Trophoblast cell (in vitro differentiated cells and primary cell): ENCODE measurements around the gene PTPN1.

Experiments
- DNase-seq, 2 donors: peaks; one replicate each; pipeline ENCODE4 v3.0.0-alpha.2; 2016
- H2AFZ ChIP-seq: 2 replicates; pipeline ENCODE4 v1.6.1; 2013; ENCODE audit warnings: low read length, moderate library complexity, mild to moderate bottlenecking; ENCODE audit not compliant: insufficient read depth, poor library complexity
- H2AK5ac ChIP-seq: 2 replicates; pipeline ENCODE4 v1.6.1; 2013; ENCODE audit warnings: mild to moderate bottlenecking, low read length
- H2BK120ac ChIP-seq: 2 replicates; pipeline ENCODE4 v1.6.1; 2013; ENCODE audit warnings: low read length, mild to moderate bottlenecking, moderate library complexity; ENCODE audit not compliant: insufficient read depth, poor library complexity
- H2BK12ac ChIP-seq: 2 replicates; pipeline ENCODE4 v1.6.1; 2013; ENCODE audit warnings: mild to moderate bottlenecking, low read length, moderate library complexity
- H2BK5ac ChIP-seq: 2 replicates; pipeline ENCODE4 v1.6.1; 2013; ENCODE audit warnings: low read length, low read depth, moderate library complexity, mild to moderate bottlenecking; ENCODE audit not compliant: poor library complexity
- H3K14ac ChIP-seq: 2 replicates; pipeline ENCODE4 v1.6.1; 2013; ENCODE audit warnings: mild to moderate bottlenecking, low read length
- H3K18ac ChIP-seq: 2 replicates; pipeline ENCODE4 v1.6.1; 2013; ENCODE audit warnings: mild to moderate bottlenecking, low read length
- H3K23ac ChIP-seq: 2 replicates; pipeline ENCODE4 v1.6.1; 2013; ENCODE audit warnings: low read length
- H3K27ac ChIP-seq: 2 replicates; pipeline ENCODE4 v1.5.1; 2013; ENCODE audit warnings: low read depth, mild to moderate bottlenecking, inconsistent platforms, low read length, moderate library complexity
- H3K27me3 ChIP-seq: 2 replicates; pipeline ENCODE4 v1.6.1; 2013; ENCODE audit warnings: inconsistent platforms, mild to moderate bottlenecking, low read length, moderate library complexity; ENCODE audit not compliant: insufficient read depth
- H3K36me3 ChIP-seq, 2 experiments: 1 replicate in 1 of 2; 2 replicates in 1 of 2; pipeline ENCODE4 v1.6.1; 2013; ENCODE audit warnings: low read length in 2 of 2, mild to moderate bottlenecking in 2 of 2, moderate library complexity in 1 of 2; ENCODE audit not compliant: insufficient read depth in 2 of 2, control insufficient read depth in 1 of 2
- H3K4ac ChIP-seq: 2 replicates; pipeline ENCODE4 v1.6.1; 2013; ENCODE audit warnings: low read depth, mild to moderate bottlenecking, low read length, moderate library complexity
- H3K4me1 ChIP-seq, 2 experiments: 1 replicate in 1 of 2; 2 replicates in 1 of 2; pipeline ENCODE4 v1.6.1; 2013; ENCODE audit warnings: low read length in 2 of 2, mild to moderate bottlenecking in 2 of 2, moderate library complexity in 1 of 2; ENCODE audit not compliant: insufficient read depth in 2 of 2, control insufficient read depth in 1 of 2
- H3K4me2 ChIP-seq: 2 replicates; pipeline ENCODE4 v1.6.1; 2013; ENCODE audit warnings: inconsistent platforms, mild to moderate bottlenecking, low read length, moderate library complexity
- H3K4me3 ChIP-seq: 2 replicates; pipeline ENCODE4 v1.5.1; 2013; ENCODE audit warnings: mild to moderate bottlenecking, low read depth, low read length, inconsistent platforms
- H3K79me1 ChIP-seq: one replicate; pipeline ENCODE4 v1.6.1; 2013; ENCODE audit warnings: low read length
- H3K79me2 ChIP-seq: 2 replicates; pipeline ENCODE4 v1.6.1; 2013; ENCODE audit warnings: low read length, mild to moderate bottlenecking; ENCODE audit not compliant: control insufficient read depth, insufficient read depth, poor library complexity
- H3K9ac ChIP-seq: 2 replicates; pipeline ENCODE4 v1.6.1; 2013; ENCODE audit warnings: mild to moderate bottlenecking, low read length
- H3K9me3 ChIP-seq: 2 replicates; pipeline ENCODE4 v1.6.1; 2013; ENCODE audit warnings: low read depth, mild to moderate bottlenecking, control low read depth, inconsistent platforms, low read length; ENCODE audit not compliant: insufficient read depth
- H4K12ac ChIP-seq: 2 replicates; pipeline ENCODE4 v1.6.1; 2013; ENCODE audit warnings: low read depth, mild to moderate bottlenecking, low read length, moderate library complexity
- H4K8ac ChIP-seq: 2 replicates; pipeline ENCODE4 v1.6.1; 2013; ENCODE audit warnings: low read depth, mild to moderate bottlenecking, low read length, moderate library complexity
- H4K91ac ChIP-seq: one replicate; pipeline ENCODE4 v1.6.1; 2013; ENCODE audit warnings: low read depth, mild to moderate bottlenecking, low read length, moderate library complexity
- WGBS: extraction: QIAGEN DNeasy Blood & Tissue Kit; methylation state at CpG from one replicate; pipeline ENCODE4 v1.1.7; 2013; ENCODE audit warnings: missing lambda C conversion rate; ENCODE audit not compliant: insufficient read length, insufficient coverage; ENCODE audit errors: extremely low coverage; 5-methylcytosine and 5-hydroxymethylcytosine counted together

Gene PTPN1

GRCh38 chr20:50541606-50542041 is 31.4 kb downstream of the PTPN1 start:
- Histone ChIP-seq H3K36me3 (no peaks in the 10 kb centered on the region), H2BK5ac (peak overlapping the region; percentile 87), H3K9me3 (no peaks in the 10 kb centered on the region), H4K12ac (no peak overlapping the region), H2BK12ac (peak overlapping the region; percentile 94), H3K4me3 (no peak overlapping the region), H4K91ac (peak overlapping the region; percentile 84), H2AFZ (no peak overlapping the region), H3K4me1 (peaks cover 17% of the 10 kb centered on the region in 2 experiments), H3K27ac (peak overlapping the region; percentile 74), H3K4me2 (no peak overlapping the region), H4K8ac (peak overlapping the region; percentile 7), H3K79me2 (peaks cover 3% of the 10 kb centered on the region), H3K9ac (no peak overlapping the region), H2BK120ac (peak overlapping the region; percentile 92), H2AK5ac (peak overlapping the region; percentile 94), H3K79me1 (peaks cover 12% of the 10 kb centered on the region), H3K23ac (no peak overlapping the region), H3K18ac (peak overlapping the region; percentile 44), H3K27me3 (no peaks in the 10 kb centered on the region), H3K14ac (peak overlapping the region; percentile 75), H3K4ac (peak overlapping the region; percentile 65)
- DNase-seq = no peak
- WGBS = no CpG with 5 or more reads among the region's 5 CpGs

GRCh38 chr20:50543326-50543725 is 33.1 kb downstream of the PTPN1 start:
- no peak overlapping the region for H2BK120ac ChIP-seq
- no CpG with 5 or more reads among the region's 5 CpGs for WGBS
- H3K4me3 ChIP-seq = no peak overlapping the region
- H2BK5ac ChIP-seq = no peak overlapping the region
- no peak overlapping the region for H3K9ac ChIP-seq
- no peak overlapping the region for H4K91ac ChIP-seq
- H3K36me3 ChIP-seq = peaks cover under 1% of the 10 kb centered on the region in 2 experiments
- peaks cover 15% of the 10 kb centered on the region in 2 experiments for H3K4me1 ChIP-seq
- no peak overlapping the region for H3K23ac ChIP-seq
- H3K14ac ChIP-seq = no peak overlapping the region
- no peak for DNase-seq
- no peak overlapping the region for H2BK12ac ChIP-seq
- no peak overlapping the region for H4K12ac ChIP-seq
- no peak overlapping the region for H2AFZ ChIP-seq
- H3K27me3 ChIP-seq = no peaks in the 10 kb centered on the region
- no peak overlapping the region for H3K18ac ChIP-seq
- peaks cover 1% of the 10 kb centered on the region for H3K79me2 ChIP-seq
- H3K27ac ChIP-seq = no peak overlapping the region
- H2AK5ac ChIP-seq = no peak overlapping the region
- H4K8ac ChIP-seq = no peak overlapping the region
- H3K9me3 ChIP-seq = no peaks in the 10 kb centered on the region
- H3K4me2 ChIP-seq = no peak overlapping the region
- H3K4ac ChIP-seq = peak overlapping the region; percentile 39
- peaks cover 12% of the 10 kb centered on the region for H3K79me1 ChIP-seq

GRCh38 chr20:50545126-50545525 is 34.9 kb downstream of the PTPN1 start:
- H3K4me1 ChIP-seq = peaks cover 15% of the 10 kb centered on the region in 2 experiments
- no peak overlapping the region for H2AFZ ChIP-seq
- WGBS = no CpG with 5 or more reads among the region's 5 CpGs
- H3K23ac ChIP-seq = no peak overlapping the region
- no peaks in the 10 kb centered on the region for H3K9me3 ChIP-seq
- H3K27me3 ChIP-seq = no peaks in the 10 kb centered on the region
- H4K8ac ChIP-seq = no peak overlapping the region
- no peak overlapping the region for H2AK5ac ChIP-seq
- no peak overlapping the region for H3K14ac ChIP-seq
- no peaks in the 10 kb centered on the region for H3K79me2 ChIP-seq
- H3K79me1 ChIP-seq = peaks cover 12% of the 10 kb centered on the region
- H3K4me2 ChIP-seq = no peak overlapping the region
- no peak overlapping the region for H3K4ac ChIP-seq
- H2BK120ac ChIP-seq = no peak overlapping the region
- H4K12ac ChIP-seq = no peak overlapping the region
- H3K9ac ChIP-seq = no peak overlapping the region
- no peak overlapping the region for H4K91ac ChIP-seq
- no peak overlapping the region for H2BK5ac ChIP-seq
- H2BK12ac ChIP-seq = no peak overlapping the region
- no peak overlapping the region for H3K27ac ChIP-seq
- no peak overlapping the region for H3K4me3 ChIP-seq
- H3K36me3 ChIP-seq = peaks cover 2 to 6% of the 10 kb centered on the region in 2 experiments
- H3K18ac ChIP-seq = no peak overlapping the region
- DNase-seq = no peak

- no peak overlapping the region for H3K23ac ChIP-seq
- no CpG with 5 or more reads among the region's 5 CpGs for WGBS
- H4K12ac ChIP-seq = no peak overlapping the region
- no peak overlapping the region for H3K18ac ChIP-seq
- H4K8ac ChIP-seq = no peak overlapping the region
- no peak overlapping the region for H3K14ac ChIP-seq
- no peak overlapping the region for H3K27ac ChIP-seq
- H3K9ac ChIP-seq = no peak overlapping the region
- H2BK12ac ChIP-seq = no peak overlapping the region
- H2AFZ ChIP-seq = no peak overlapping the region
- no peaks in the 10 kb centered on the region for H3K9me3 ChIP-seq
- H2BK5ac ChIP-seq = no peak overlapping the region
- H3K4me2 ChIP-seq = no peak overlapping the region
- peaks cover 1% of the 10 kb centered on the region in 2 experiments for H3K4me1 ChIP-seq
- H3K36me3 ChIP-seq = peaks cover 2 to 6% of the 10 kb centered on the region in 2 experiments
- H3K79me2 ChIP-seq = no peaks in the 10 kb centered on the region
- no peak overlapping the region for H2BK120ac ChIP-seq
- H4K91ac ChIP-seq = no peak overlapping the region
- no peak overlapping the region for H3K4me3 ChIP-seq
- H3K79me1 ChIP-seq = peaks cover 1% of the 10 kb centered on the region
- DNase-seq = no peak
- no peak overlapping the region for H3K4ac ChIP-seq
- no peak overlapping the region for H2AK5ac ChIP-seq
- no peaks in the 10 kb centered on the region for H3K27me3 ChIP-seq
These were observed 36.6 kb downstream of the PTPN1 start for GRCh38 chr20:50546729-50547314.
